H9 (cell line): Measurements from ENCODE around the gene CTLA4. TPM values are rescaled to one million over a fixed set of nuclear protein-coding genes. Genes with fewer than 3 reads are reported as not detected.

ENCODE experiments used
- DNase-seq: peaks from one replicate; pipeline ENCODE4 v3.0.0-alpha.2; 2017
- H2AFZ ChIP-seq: one replicate; pipeline ENCODE4 v1.6.1; 2013; ENCODE audit warnings: mild to moderate bottlenecking, low read length, control low read depth, moderate library complexity
- H2AK5ac ChIP-seq: 2 replicates; pipeline ENCODE4 v1.6.1; 2013; ENCODE audit warnings: low read length, control low read depth, mixed read lengths; ENCODE audit not compliant: insufficient read length
- H2BK120ac ChIP-seq: one replicate; pipeline ENCODE4 v1.6.1; 2013; ENCODE audit warnings: low read depth, mild to moderate bottlenecking, low read length, control low read depth, inconsistent platforms; ENCODE audit not compliant: poor library complexity, severe bottlenecking
- H2BK12ac ChIP-seq: 2 replicates; pipeline ENCODE4 v1.6.1; 2013; ENCODE audit warnings: low read length, control low read depth, mixed read lengths, low read depth; ENCODE audit not compliant: insufficient read length
- H2BK15ac ChIP-seq: 2 replicates; pipeline ENCODE4 v1.6.1; 2013; ENCODE audit warnings: low read depth, low read length, control low read depth
- H2BK20ac ChIP-seq: one replicate; pipeline ENCODE4 v1.6.1; 2013; ENCODE audit warnings: low read depth, mild to moderate bottlenecking, low read length, control low read depth, inconsistent platforms; ENCODE audit not compliant: poor library complexity, severe bottlenecking
- H2BK5ac ChIP-seq: 2 replicates; pipeline ENCODE4 v1.6.1; 2013; ENCODE audit warnings: low read length, control low read depth, mixed read lengths; ENCODE audit not compliant: insufficient read length
- H3K14ac ChIP-seq: 2 replicates; pipeline ENCODE4 v1.6.1; 2013; ENCODE audit warnings: low read length, control low read depth; ENCODE audit not compliant: insufficient read depth
- H3K18ac ChIP-seq: 2 replicates; pipeline ENCODE4 v1.6.1; 2013; ENCODE audit warnings: low read depth, mild to moderate bottlenecking, mixed read lengths, low read length, control low read depth; ENCODE audit not compliant: insufficient read length
- H3K23ac ChIP-seq: 2 replicates; pipeline ENCODE4 v1.6.1; 2013; ENCODE audit warnings: low read length, control low read depth, mixed read lengths, low read depth; ENCODE audit not compliant: insufficient read length
- H3K23me2 ChIP-seq: 2 replicates; pipeline ENCODE4 v1.6.1; 2013; ENCODE audit warnings: low read depth, mild to moderate bottlenecking, mixed read lengths, low read length, control low read depth; ENCODE audit not compliant: insufficient read length, poor library complexity, severe bottlenecking
- H3K27ac ChIP-seq: 2 replicates; pipeline ENCODE4 v1.5.1; 2013; ENCODE audit warnings: low read length, control low read depth, mixed read lengths, low read depth; ENCODE audit not compliant: insufficient read length
- H3K27me3 ChIP-seq: 2 replicates; pipeline ENCODE4 v1.6.1; 2013; ENCODE audit warnings: low read length, control low read depth, inconsistent platforms; ENCODE audit not compliant: insufficient read depth
- H3K4ac ChIP-seq: 2 replicates; pipeline ENCODE4 v1.6.1; 2013; ENCODE audit warnings: low read depth, mild to moderate bottlenecking, control low read depth, inconsistent platforms, low read length, moderate library complexity
- H3K4me1 ChIP-seq: 2 replicates; pipeline ENCODE4 v1.6.1; 2013; ENCODE audit warnings: low read length, control low read depth, inconsistent platforms; ENCODE audit not compliant: insufficient read depth
- H3K4me2 ChIP-seq: 2 replicates; pipeline ENCODE4 v1.6.1; 2013; ENCODE audit warnings: low read length, control low read depth, mixed read lengths; ENCODE audit not compliant: insufficient read length, insufficient read depth
- H3K56ac ChIP-seq: 2 replicates; pipeline ENCODE4 v1.6.1; 2013; ENCODE audit warnings: low read depth, mild to moderate bottlenecking, mixed read lengths, low read length, control low read depth; ENCODE audit not compliant: insufficient read length
- H3K79me1 ChIP-seq: 2 replicates; pipeline ENCODE4 v1.6.1; 2013; ENCODE audit warnings: low read depth, mild to moderate bottlenecking, moderate library complexity, low read length, control low read depth, inconsistent platforms; ENCODE audit not compliant: insufficient read depth, poor library complexity, severe bottlenecking
- H3K79me2 ChIP-seq: 2 replicates; pipeline ENCODE4 v1.6.1; 2013; ENCODE audit warnings: low read length, control low read depth, inconsistent platforms; ENCODE audit not compliant: insufficient read depth
- H3K9ac ChIP-seq: 2 replicates; pipeline ENCODE4 v1.6.1; 2013; ENCODE audit warnings: low read length, control low read depth, mixed read lengths; ENCODE audit not compliant: insufficient read length; ENCODE audit errors: extremely low read depth
- H3K9me3 ChIP-seq: one replicate; pipeline ENCODE4 v1.6.1; 2013; ENCODE audit warnings: low read depth, low read length, inconsistent platforms; ENCODE audit not compliant: control insufficient read depth
- H3T11ph ChIP-seq: one replicate; pipeline ENCODE4 v1.6.1; 2013; ENCODE audit warnings: mild to moderate bottlenecking, low read length, control low read depth, inconsistent platforms
- H4K20me1 ChIP-seq: one replicate; pipeline ENCODE4 v1.6.1; 2013; ENCODE audit not compliant: control insufficient read depth, insufficient read length, insufficient read depth
- H4K5ac ChIP-seq: 2 replicates; pipeline ENCODE4 v1.6.1; 2013; ENCODE audit warnings: low read depth, mild to moderate bottlenecking, mixed read lengths, low read length, control low read depth; ENCODE audit not compliant: insufficient read length
- H4K8ac ChIP-seq: replicated peaks from 2 replicates; pipeline ENCODE4 v1.6.1; 2013; ENCODE audit warnings: low read length, control low read depth, mixed read lengths, low read depth; ENCODE audit not compliant: insufficient read length
- H4K91ac ChIP-seq: 2 replicates; pipeline ENCODE4 v1.6.1; 2013; ENCODE audit warnings: low read depth, mild to moderate bottlenecking, moderate library complexity, mixed read lengths, low read length, control low read depth; ENCODE audit not compliant: insufficient read length
- H3K27ac Mint-ChIP-seq, 3 experiments: 2 replicates in 2 of 3; 3 replicates in 1 of 3; pipeline ENCODE4 v1.8.0; 2020 to 2021; ENCODE audit warnings: mixed read lengths in 3 of 3, mild to moderate bottlenecking in 1 of 3, moderate library complexity in 1 of 3
- H3K27me3 Mint-ChIP-seq: 2 replicates; pipeline ENCODE4 v1.8.0; 2021; ENCODE audit warnings: low read depth, mild to moderate bottlenecking, moderate library complexity, mixed read lengths
- H3K36me3 Mint-ChIP-seq, 3 experiments: 2 replicates in 2 of 3; 3 replicates in 1 of 3; pipeline ENCODE4 v1.8.0; 2020 to 2021; ENCODE audit warnings: low read depth in 3 of 3, mixed read lengths in 3 of 3; ENCODE audit not compliant: insufficient read depth in 1 of 3
- H3K4me1 Mint-ChIP-seq, 2 experiments: 2 replicates each; pipeline ENCODE4 v1.8.0; 2020; ENCODE audit warnings: mixed read lengths in 2 of 2
- H3K4me3 Mint-ChIP-seq, 2 experiments: 2 replicates in 1 of 2; 3 replicates in 1 of 2; pipeline ENCODE4 v1.8.0; 2020 to 2021; ENCODE audit warnings: mild to moderate bottlenecking in 2 of 2, mixed read lengths in 2 of 2, moderate library complexity in 1 of 2
- H3K9me3 Mint-ChIP-seq, 2 experiments: 2 replicates in 1 of 2; 3 replicates in 1 of 2; pipeline ENCODE4 v1.8.0; 2020; ENCODE audit warnings: mild to moderate bottlenecking in 2 of 2, mixed read lengths in 2 of 2, moderate library complexity in 1 of 2
- WGBS: extraction: QIAGEN DNeasy Blood & Tissue Kit; methylation state at CpG from one replicate; pipeline ENCODE4 v1.1.7; 2013; ENCODE audit warnings: missing lambda C conversion rate, low lambda C conversion rate, mixed read lengths; ENCODE audit not compliant: insufficient read length; ENCODE audit errors: extremely low coverage; 5-methylcytosine and 5-hydroxymethylcytosine counted together
- total RNA-seq: library from RNA; stranded (reverse); gene quantifications from 2 replicates; pipeline ENCODE4 v1.2.1, GENCODE V29; 2021
- TF ChIP-seq, protein P1 (sequence below): fragments of 200-600 bp; sonication (generic); conservative IDR thresholded peaks from 3 replicates; pipeline ENCODE4 v1.8.0; 2021; ENCODE audit warnings: antibody characterized with exemption, mild to moderate bottlenecking

CTLA4 gene
- total RNA-seq, 1 experiment from 2014 or later, result not detected

DNA sequence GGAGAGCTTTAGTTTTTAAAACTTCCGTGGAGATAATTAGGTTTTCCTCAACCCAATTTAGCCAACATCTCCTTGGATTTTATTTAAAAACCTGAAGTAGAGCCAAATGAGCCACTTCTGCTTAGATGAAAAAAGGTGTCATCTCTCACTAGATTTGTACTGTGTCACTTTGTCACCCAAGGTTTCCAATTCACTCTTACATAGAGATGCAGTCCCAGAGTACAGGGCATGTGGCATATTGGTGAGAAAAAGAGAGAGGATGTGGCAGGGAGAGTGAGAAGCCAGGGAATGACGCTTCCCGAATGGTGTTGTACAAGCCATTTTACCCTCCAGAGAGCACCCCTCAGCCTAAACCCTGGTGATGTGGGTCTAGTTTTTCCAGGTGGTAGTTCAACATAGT is 44.4 kb upstream of the CTLA4 start:
- no peak overlapping the region for H2BK20ac ChIP-seq
- H3K27ac ChIP-seq, result no peak overlapping the region
- no peak overlapping the region for H2BK12ac ChIP-seq
- H4K91ac ChIP-seq, result no peak overlapping the region
- H3K79me1 ChIP-seq, result no peaks in the 10 kb centered on the region
- H2AFZ ChIP-seq, result no peak overlapping the region
- no peak overlapping the region for H3T11ph ChIP-seq
- no peaks in the 10 kb centered on the region; a peak in 1 of 7 replicates for H3K36me3 Mint-ChIP-seq
- H3K56ac ChIP-seq, result no peak overlapping the region
- H3K9ac ChIP-seq, result no peak overlapping the region
- no peaks in the 10 kb centered on the region for H4K20me1 ChIP-seq
- H2BK120ac ChIP-seq, result no peak overlapping the region
- H3K4me1 Mint-ChIP-seq, result no peaks in the 10 kb centered on the region
- no peak overlapping the region for H3K4me2 ChIP-seq
- H3K79me2 ChIP-seq, result no peaks in the 10 kb centered on the region
- no peak overlapping the region for H3K27ac Mint-ChIP-seq
- H3K23ac ChIP-seq, result no peak overlapping the region
- no peak overlapping the region for H2AK5ac ChIP-seq
- no peak overlapping the region for H3K4ac ChIP-seq
- WGBS, result no CpG with 5 or more reads among the region's 3 CpGs
- H4K5ac ChIP-seq, result no peak overlapping the region
- H2BK15ac ChIP-seq, result no peak overlapping the region
- TF ChIP-seq, protein P1, sequence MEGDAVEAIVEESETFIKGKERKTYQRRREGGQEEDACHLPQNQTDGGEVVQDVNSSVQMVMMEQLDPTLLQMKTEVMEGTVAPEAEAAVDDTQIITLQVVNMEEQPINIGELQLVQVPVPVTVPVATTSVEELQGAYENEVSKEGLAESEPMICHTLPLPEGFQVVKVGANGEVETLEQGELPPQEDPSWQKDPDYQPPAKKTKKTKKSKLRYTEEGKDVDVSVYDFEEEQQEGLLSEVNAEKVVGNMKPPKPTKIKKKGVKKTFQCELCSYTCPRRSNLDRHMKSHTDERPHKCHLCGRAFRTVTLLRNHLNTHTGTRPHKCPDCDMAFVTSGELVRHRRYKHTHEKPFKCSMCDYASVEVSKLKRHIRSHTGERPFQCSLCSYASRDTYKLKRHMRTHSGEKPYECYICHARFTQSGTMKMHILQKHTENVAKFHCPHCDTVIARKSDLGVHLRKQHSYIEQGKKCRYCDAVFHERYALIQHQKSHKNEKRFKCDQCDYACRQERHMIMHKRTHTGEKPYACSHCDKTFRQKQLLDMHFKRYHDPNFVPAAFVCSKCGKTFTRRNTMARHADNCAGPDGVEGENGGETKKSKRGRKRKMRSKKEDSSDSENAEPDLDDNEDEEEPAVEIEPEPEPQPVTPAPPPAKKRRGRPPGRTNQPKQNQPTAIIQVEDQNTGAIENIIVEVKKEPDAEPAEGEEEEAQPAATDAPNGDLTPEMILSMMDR, result no peak
- no peaks in the 10 kb centered on the region; the same call in 1 of the 2 replicates for H3K27me3 Mint-ChIP-seq
- H3K18ac ChIP-seq, result no peak overlapping the region
- H3K27me3 ChIP-seq, result no peaks in the 10 kb centered on the region
- no peaks in the 10 kb centered on the region for H3K9me3 ChIP-seq
- H3K9me3 Mint-ChIP-seq, result peaks cover 0 to 7% of the 10 kb centered on the region in 2 experiments; a peak in 1 of 5 replicates
- H3K4me3 Mint-ChIP-seq, result no peak overlapping the region
- no peaks in the 10 kb centered on the region for H3K23me2 ChIP-seq
- H3K4me1 ChIP-seq, result no peaks in the 10 kb centered on the region
- no peak overlapping the region for H2BK5ac ChIP-seq
- no peak overlapping the region for H4K8ac ChIP-seq
- no peak for DNase-seq
- no peak overlapping the region for H3K14ac ChIP-seq
